ENCODE results near the gene MPPED1. TPM values are rescaled to one million over a fixed set of nuclear protein-coding genes. Genes with fewer than 3 reads are reported as not detected.

Gene MPPED1
- total RNA-seq: under 1 TPM in 1 of 3 donors, not detected in 2; 0.17 TPM
- long read RNA-seq, donor 1: 0 reads
- long read RNA-seq, donor 2: 0 reads

- Histone ChIP-seq H3K4me3 (no peak within 1 kb of the TSS), H3K4me1 (ENCODE audit: low read depth) (no peaks in the 10 kb centered on the region), H3K36me3 (ENCODE audit: low read depth) (no peaks in the 10 kb centered on the region), H3K9me3 (no peaks in the 10 kb centered on the region)
- ATAC-seq: no peak
- no peak for TF ChIP-seq CTCF (IDR thresholded peaks at IDR 0.05)
- peak in 1 of 3 donors; percentile 7 for DNase-seq
- intact Hi-C loops (cut with DNase I, micrococcal nuclease): no loop called here
Observed at GRCh38 chr22:43411869-43412807, at the start of gene MPPED1. TSS of gene MPPED1 (plus strand) at chr22:43412014. CDS start at chr22:43424986, 12,972 bp downstream.

- H3K4me3 ChIP-seq: no peak overlapping the region
- ATAC-seq (no peak), DNase-seq (no peak)
- TF ChIP-seq CTCF (IDR thresholded peaks at IDR 0.05): no peak
- no peaks in the 10 kb centered on the region for H3K9me3 ChIP-seq
- H3K36me3 ChIP-seq (ENCODE audit: low read depth): no peaks in the 10 kb centered on the region
- intact Hi-C loops (cut with DNase I, micrococcal nuclease): no loop called here
- H3K4me1 ChIP-seq (ENCODE audit: low read depth): no peaks in the 10 kb centered on the region
Observed at GRCh38 chr22:43363315-43364168, 48.3 kb upstream of the MPPED1 start.

GRCh38 chr22:43364169-43364435 is 47.7 kb upstream of the MPPED1 start:
- H3K36me3 ChIP-seq (ENCODE audit: low read depth): no peaks in the 10 kb centered on the region
- no peak for DNase-seq
- no peak overlapping the region for H3K4me3 ChIP-seq
- no peak for TF ChIP-seq CTCF (IDR thresholded peaks at IDR 0.05)
- ATAC-seq: no peak
- H3K4me1 ChIP-seq (ENCODE audit: low read depth): no peaks in the 10 kb centered on the region
- intact Hi-C loops (cut with DNase I, micrococcal nuclease): no loop called here
- H3K9me3 ChIP-seq: no peaks in the 10 kb centered on the region

GRCh38 chr22:43365715-43366440 is 45.9 kb upstream of the MPPED1 start:
- no peaks in the 10 kb centered on the region for H3K4me1 ChIP-seq (ENCODE audit: low read depth)
- DNase-seq: no peak
- H3K4me3 ChIP-seq: no peak overlapping the region
- no peaks in the 10 kb centered on the region for H3K36me3 ChIP-seq (ENCODE audit: low read depth)
- no peak for ATAC-seq
- no peaks in the 10 kb centered on the region for H3K9me3 ChIP-seq
- no peak for TF ChIP-seq CTCF (IDR thresholded peaks at IDR 0.05)
- intact Hi-C loops (cut with DNase I, micrococcal nuclease): no loop called here

GRCh38 chr22:43370036-43370435 is 41.8 kb upstream of the MPPED1 start:
- Histone ChIP-seq H3K9me3 (no peaks in the 10 kb centered on the region), H3K4me1 (ENCODE audit: low read depth) (no peaks in the 10 kb centered on the region), H3K4me3 (no peak overlapping the region), H3K36me3 (ENCODE audit: low read depth) (no peaks in the 10 kb centered on the region)
- ATAC-seq: no peak
- no peak for TF ChIP-seq CTCF (IDR thresholded peaks at IDR 0.05)
- no peak for DNase-seq
- intact Hi-C loops (cut with DNase I, micrococcal nuclease): no loop called here
